Endothelial cell (in vitro differentiated cells): ENCODE data around the gene ITGB2. TPM values are rescaled to one million over a fixed set of nuclear protein-coding genes. Genes with fewer than 3 reads are reported as not detected.

ENCODE experiments used
- DNase-seq: peaks from one replicate; pipeline ENCODE4 v3.0.0; 2021; ENCODE audit warnings: low spot score
- H3K27ac Mint-ChIP-seq: one replicate; pipeline ENCODE4 v1.8.0; 2021; ENCODE audit warnings: mixed read lengths, inconsistent platforms; ENCODE audit not compliant: unreplicated experiment
- H3K27me3 Mint-ChIP-seq: one replicate; pipeline ENCODE4 v1.8.0; 2021; ENCODE audit warnings: mild to moderate bottlenecking, moderate library complexity, mixed read lengths, inconsistent platforms; ENCODE audit not compliant: unreplicated experiment
- H3K36me3 Mint-ChIP-seq: one replicate; pipeline ENCODE4 v1.8.0; 2021; ENCODE audit warnings: mild to moderate bottlenecking, low read depth, mixed read lengths, inconsistent platforms; ENCODE audit not compliant: unreplicated experiment
- H3K4me1 Mint-ChIP-seq: one replicate; pipeline ENCODE4 v1.8.0; 2021; ENCODE audit warnings: mild to moderate bottlenecking, mixed read lengths, inconsistent platforms; ENCODE audit not compliant: unreplicated experiment
- H3K4me3 Mint-ChIP-seq: one replicate; pipeline ENCODE4 v1.8.0; 2021; ENCODE audit warnings: mild to moderate bottlenecking, mixed read lengths, inconsistent platforms; ENCODE audit not compliant: unreplicated experiment
- H3K9me3 Mint-ChIP-seq: one replicate; pipeline ENCODE4 v1.8.0; 2021; ENCODE audit warnings: mixed read lengths, inconsistent platforms; ENCODE audit not compliant: unreplicated experiment
- CTCF ChIP-seq: fragments of 200-600 bp; sonication (generic); IDR thresholded peaks from one replicate; pipeline ENCODE4 v1.5.0; 2021; ENCODE audit warnings: antibody characterized with exemption; ENCODE audit not compliant: unreplicated experiment
- total RNA-seq: library from RNA; stranded (reverse); fragmentation: NEBNext Ultra II Directional; extraction: Animal tissue kit (Norgen Biotek cat#: 25700); gene quantifications from one replicate; pipeline ENCODE4 v1.2.1, GENCODE V29; 2021; ENCODE audit not compliant: unreplicated experiment

ITGB2 gene
- total RNA-seq, 1 donor from 2014 or later: 21.3 TPM

- no peak overlapping the region for H3K4me3 Mint-ChIP-seq
- no peak overlapping the region for H3K27ac Mint-ChIP-seq
- no peak for TF ChIP-seq CTCF
- H3K9me3 Mint-ChIP-seq: no peaks in the 10 kb centered on the region
- no peak for DNase-seq
- H3K4me1 Mint-ChIP-seq: no peaks in the 10 kb centered on the region
- H3K27me3 Mint-ChIP-seq: peaks cover 2% of the 10 kb centered on the region
- H3K36me3 Mint-ChIP-seq: no peaks in the 10 kb centered on the region
These were observed 31.8 kb downstream of the ITGB2 start for GRCh38 chr21:44888581-44889550.

- H3K27me3 Mint-ChIP-seq: peaks cover 2% of the 10 kb centered on the region
- no peaks in the 10 kb centered on the region for H3K4me1 Mint-ChIP-seq
- H3K36me3 Mint-ChIP-seq: no peaks in the 10 kb centered on the region
- no peak overlapping the region for H3K27ac Mint-ChIP-seq
- H3K9me3 Mint-ChIP-seq: no peaks in the 10 kb centered on the region
- TF ChIP-seq CTCF: no peak
- no peak overlapping the region for H3K4me3 Mint-ChIP-seq
- DNase-seq: no peak
These were observed 32.7 kb downstream of the ITGB2 start for GRCh38 chr21:44887807-44888580.

- Mint-ChIP-seq H3K27me3 (peaks cover 2% of the 10 kb centered on the region), H3K4me1 (peaks cover 2% of the 10 kb centered on the region), H3K27ac (no peak overlapping the region), H3K36me3 (no peaks in the 10 kb centered on the region), H3K9me3 (no peaks in the 10 kb centered on the region), H3K4me3 (no peak overlapping the region)
- DNase-seq: no peak
- no peak for TF ChIP-seq CTCF
These were observed 33.4 kb downstream of the ITGB2 start for GRCh38 chr21:44887126-44887806.

GRCh38 chr21:44886113-44887075 lies 34.3 kb downstream of the ITGB2 start:
- H3K4me3 Mint-ChIP-seq: no peak overlapping the region
- no peak overlapping the region for H3K27ac Mint-ChIP-seq
- H3K36me3 Mint-ChIP-seq: no peaks in the 10 kb centered on the region
- H3K9me3 Mint-ChIP-seq: no peaks in the 10 kb centered on the region
- TF ChIP-seq CTCF: no peak
- H3K27me3 Mint-ChIP-seq: peaks cover 2% of the 10 kb centered on the region
- no peak for DNase-seq
- H3K4me1 Mint-ChIP-seq: peaks cover 11% of the 10 kb centered on the region
